HG03565 (cell line): ENCODE results near the gene STAG1.
"Not testable (repeated sequence)": the region's sequence is repeated elsewhere in the genome, so short reads cannot be mapped to it uniquely, and the experiment has no call there.

Source experiments
- ATAC-seq: cut with Tn5 transposase; IDR thresholded peaks from one replicate; pipeline ENCODE4 v1.9.1; 2021; ENCODE audit warnings: mild to moderate bottlenecking, moderate library complexity; ENCODE audit not compliant: unreplicated experiment

STAG1 gene

DNA sequence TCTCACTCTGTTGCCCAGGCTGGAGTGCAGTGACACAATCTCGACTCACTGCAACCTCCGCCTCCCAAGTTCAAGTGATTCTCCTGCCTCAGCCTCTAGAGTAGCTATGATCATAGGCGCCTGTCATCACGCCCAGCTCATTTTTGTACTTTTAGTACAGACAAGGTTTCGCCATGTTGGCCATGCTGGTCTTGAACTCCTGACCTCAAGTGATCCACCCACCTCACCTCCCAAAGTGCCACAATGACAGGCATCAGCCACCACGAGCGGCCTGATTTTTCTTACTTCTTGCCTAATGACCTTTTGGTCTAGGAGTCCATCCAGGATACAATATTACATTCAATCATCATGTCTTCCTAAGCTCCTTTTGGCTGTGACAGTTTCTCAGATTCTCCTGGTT, 146.0 kb downstream of the STAG1 start:
- ATAC-seq: not testable (repeated sequence)

DNA sequence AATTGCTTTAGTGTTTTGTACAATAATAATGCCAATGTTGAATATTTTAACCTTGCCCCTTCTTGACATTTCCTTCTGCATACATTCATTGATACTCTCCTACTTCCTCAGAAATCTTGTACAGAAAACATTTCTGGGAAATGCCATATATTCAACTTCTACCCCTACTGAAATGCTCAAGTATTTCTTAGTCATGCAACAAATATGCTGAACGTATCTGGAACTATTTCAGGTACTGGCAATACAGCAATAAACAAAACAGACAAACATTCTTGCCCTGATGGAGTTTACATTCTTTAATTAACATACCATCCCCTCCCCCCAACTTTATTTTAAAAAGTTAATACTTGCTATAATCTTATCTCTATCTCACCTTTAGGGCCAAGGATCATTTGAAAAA, 147.2 kb downstream of the STAG1 start:
- ATAC-seq: no peak

DNA sequence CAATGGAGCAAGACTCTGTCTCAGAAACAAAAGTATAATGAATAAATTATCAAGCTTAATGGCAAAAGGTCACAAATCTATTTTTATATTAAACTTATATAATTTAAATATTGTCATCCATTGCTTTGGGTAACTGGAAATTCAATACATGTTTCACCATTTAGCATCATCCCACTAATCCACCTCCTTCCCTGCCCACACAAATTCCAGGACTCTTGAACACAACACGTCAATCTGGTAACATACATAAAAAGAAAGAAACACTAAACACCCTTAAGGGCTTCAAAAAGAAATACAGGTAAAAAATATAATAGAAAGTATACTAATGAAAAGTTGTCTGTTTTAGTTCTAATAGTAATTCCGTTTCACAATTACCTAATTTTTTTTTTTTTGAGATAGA, 149.4 kb downstream of the STAG1 start:
- ATAC-seq: no peak

DNA sequence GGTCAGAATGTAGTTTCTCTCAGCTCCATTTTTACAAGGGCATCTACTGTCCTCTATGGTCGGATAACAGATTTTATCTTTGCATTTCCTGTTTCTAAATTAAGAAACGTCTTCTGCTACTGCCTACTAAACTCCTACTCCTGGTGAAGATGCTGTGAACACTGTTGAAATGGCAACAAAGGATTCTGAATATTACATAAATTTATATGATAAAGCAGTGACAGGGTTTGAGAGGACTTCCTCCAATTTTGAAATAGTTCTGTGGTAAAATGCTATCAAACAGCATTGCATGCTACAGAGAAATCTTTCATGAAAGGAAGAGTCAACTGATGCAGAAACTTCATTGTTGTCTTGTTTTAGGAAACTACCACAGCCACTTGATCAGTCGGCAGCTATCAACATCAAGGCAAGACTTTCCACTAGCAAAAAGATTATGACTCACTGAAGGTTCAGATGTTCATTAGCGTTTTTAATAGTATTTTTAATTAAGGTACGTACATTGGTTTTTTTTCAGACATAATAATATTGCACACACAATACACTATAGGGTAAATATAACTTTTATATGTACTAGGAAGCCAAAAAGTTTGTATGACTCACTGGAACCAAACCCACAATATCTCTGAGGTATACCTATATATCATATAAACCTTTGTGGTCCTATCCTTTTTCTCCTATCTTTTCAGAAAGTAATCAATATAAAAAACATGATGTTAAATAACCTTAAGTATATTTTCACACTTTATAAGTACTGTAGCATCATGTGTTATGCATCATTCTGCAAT, 156.1 kb downstream of the STAG1 start:
- no peak for ATAC-seq

DNA sequence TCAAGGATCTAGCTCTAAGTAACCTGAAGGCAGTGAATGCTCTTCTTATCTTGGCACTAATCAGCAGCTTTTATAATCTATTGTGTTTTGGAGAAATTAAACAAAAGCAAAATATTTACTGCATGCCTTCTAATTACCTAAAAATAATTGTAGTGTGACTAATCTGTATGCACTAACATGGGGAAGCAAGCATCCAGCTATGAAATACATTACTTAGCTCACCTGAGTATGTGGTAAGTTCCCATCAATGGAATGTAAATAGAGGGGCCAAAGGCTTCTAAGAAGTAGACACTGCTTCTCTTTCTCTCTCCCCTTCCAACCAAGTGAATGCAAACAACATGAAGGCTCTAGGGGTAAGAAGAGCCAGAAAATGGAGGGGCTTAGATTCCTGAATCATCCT, 165.6 kb downstream of the STAG1 start:
- ATAC-seq: no peak

DNA sequence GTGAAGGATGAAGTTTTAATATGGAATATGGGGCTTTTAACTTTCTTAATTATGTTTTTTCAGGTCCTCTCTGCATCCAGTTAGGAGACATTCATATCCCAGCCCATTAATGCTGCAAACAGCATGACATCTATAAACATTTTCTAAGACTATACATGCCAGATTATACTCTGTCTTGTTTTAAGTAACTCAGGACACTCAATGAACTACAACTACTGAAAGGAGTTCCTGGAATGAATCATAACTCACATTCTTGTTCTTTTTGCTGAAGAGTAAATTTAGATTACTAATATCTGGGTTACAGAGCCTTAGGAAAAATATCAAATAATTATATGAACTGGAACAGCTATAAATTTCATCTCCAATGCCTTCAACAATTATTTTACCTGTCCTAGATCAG, 167.4 kb downstream of the STAG1 start:
- no peak for ATAC-seq

DNA sequence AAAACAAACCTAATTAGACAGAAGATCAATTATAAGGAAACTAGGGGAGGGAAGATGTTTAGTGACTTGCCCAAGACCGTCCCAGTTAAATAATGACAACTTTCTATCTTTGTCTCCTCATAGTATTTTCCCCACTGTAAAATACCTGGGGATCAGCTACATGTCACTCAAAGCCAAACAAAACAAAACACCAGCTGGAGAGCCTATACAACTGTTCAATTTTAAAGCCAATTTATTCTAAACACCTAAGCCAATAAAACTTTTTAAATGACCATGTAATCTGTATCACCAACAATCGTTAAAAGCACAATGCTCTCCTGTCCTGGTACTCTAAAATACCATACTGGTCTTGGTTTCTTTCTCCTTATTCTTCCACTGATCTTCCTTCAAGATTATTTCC, 168.4 kb downstream of the STAG1 start:
- ATAC-seq: no peak

DNA sequence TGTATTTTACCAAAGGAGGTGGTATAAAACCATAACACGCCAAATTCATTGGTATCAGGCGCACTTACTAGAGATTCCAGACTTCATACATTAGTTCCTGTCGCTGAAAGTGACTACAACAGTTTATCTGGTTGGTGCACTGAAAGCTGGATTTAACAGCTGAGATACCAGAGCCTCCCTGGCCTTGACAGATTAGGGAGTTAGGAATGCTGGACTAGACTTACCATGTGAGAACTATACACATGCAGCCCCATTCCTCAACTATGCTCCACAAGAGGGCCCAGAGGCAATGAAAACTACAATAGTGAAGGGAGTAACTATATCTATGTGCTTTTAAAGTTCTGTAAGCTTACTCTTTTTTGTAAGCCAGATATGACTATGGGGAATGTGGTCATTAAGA, 174.4 kb downstream of the STAG1 start:
- no peak for ATAC-seq

DNA sequence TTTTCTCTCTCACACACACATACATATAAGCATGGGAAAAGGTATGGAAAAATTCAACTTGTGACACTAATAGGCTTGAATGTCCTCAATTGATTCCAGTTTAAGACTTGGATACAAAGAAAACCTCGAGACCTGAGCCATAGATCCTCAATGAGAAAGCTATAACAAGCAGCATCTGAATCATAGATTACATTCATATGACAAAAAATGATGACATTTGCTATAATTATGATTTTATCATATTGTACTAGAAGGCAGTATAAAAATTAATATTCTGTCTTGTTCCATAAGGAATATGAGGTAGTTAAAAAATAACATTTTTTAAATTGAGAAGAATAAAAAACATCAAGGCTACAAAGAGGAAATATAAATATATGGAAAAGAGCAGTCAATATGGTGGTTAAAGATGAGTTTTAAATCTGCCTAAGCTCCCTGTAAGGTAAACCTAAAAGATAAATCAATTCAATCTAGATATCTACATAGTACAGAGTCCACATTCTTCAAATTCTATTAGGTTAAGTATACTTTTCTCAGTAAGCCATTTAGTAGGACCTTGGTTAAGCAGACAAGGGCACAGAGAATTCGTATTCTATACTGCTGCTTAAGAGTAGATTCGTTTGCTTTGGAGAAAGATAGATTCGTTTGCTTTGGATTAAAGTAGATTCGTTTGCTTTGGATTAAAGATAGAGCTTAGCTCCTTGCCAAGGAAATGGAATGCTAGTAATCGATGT, 175.7 kb downstream of the STAG1 start:
- ATAC-seq: no peak

DNA sequence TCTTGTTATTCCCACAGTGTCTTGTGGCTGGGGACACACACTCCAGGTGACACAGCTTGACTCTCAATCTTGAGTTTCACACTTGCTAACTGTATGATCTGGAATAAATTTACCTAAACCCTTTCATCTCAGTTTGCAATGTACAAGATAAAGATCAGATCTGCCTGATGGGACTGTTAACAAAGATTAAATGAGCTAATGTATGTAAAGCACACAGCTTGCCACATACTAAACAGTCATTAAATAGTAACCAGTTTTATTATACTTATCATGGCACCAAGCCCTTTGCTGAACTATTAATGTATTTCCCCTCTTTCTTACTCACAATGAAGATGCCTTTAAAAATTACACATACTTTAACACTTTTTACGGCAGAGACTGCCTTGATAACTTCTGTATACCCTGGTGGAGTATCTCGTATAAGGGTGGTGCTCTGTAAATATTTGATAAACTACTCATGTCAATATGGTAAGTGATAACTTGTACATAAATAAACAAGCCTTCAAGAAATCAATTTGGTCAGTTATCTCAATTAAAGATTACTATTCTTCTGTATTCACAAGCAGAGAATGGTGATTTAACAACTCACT, 184.5 kb downstream of the STAG1 start:
- no peak for ATAC-seq

DNA sequence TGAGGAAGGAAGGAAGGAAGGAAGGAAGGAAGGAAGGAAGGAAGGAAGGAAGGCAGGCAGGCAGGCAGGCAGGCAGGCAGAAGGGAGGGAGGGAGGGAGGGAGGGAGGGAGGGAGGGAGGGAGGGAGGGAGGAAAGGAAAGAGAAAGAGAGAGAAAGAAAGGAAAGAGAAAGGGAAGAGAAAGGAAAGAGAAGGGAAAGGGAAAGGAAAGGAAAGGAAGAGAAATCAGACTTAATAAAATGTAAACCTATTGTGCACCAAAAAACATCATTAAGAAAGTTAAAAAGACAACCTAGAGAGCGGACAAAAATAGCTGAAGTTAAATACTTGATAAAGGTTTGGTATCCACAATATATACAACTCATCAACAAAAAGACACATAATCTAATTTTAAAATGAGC, 187.2 kb downstream of the STAG1 start:
- ATAC-seq: not testable (repeated sequence)

DNA sequence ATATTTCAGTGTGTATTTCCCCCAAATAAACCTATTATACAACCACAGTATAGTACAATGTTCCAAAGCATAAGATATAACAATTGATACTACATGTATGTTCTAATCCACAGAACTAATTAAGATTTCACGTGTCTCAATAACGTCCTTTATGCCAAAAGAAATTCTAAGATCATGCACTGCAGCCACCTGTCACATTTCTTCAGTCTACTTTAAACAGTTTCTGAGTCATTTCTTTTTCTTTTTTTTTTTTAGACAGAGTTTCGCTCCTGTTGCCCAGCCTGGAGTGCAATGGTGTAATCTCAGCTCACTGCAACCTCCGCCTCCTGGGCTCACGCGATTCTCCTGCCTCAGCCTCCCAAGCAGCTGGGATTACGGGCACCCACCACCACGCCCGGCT, 190.2 kb downstream of the STAG1 start:
- no peak for ATAC-seq

DNA sequence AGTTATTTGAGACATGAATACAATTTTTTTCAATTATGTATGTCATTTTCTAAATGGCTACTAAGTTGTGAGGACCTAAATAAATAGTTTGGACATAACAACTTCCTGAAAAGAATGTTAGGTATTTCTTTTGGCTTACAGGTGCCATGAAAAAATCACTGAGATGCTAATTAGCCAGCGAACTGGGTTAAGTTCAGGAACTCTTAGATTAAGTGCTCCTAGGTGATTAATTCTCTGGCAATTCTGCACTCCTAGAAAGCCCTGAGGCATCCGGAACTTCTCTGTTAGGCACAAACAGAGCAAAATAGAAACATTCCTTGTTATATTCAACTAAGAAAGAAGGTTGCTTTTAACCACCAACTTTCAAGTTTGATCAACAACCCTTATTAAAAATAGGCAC, 192.3 kb downstream of the STAG1 start:
- no peak for ATAC-seq

DNA sequence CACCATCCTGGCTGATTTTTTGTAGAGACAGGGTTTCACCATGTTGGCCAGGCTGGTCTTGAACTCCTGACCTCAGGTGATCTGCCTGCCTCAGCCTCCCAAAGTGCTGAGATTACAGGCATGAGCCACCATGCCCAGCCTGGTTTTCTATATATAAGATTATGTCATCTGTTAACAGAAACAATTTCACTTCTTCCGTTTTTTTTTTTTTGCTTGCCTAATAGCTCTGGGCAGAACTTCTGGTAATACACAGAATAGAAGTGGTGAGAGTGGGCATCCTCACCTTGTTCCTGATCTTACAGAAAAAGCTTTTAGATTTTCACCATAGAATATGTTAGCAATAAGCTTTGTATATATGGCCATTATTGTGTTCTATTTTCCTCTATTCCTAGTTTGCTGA, 202.7 kb downstream of the STAG1 start:
- not testable (repeated sequence) for ATAC-seq

DNA sequence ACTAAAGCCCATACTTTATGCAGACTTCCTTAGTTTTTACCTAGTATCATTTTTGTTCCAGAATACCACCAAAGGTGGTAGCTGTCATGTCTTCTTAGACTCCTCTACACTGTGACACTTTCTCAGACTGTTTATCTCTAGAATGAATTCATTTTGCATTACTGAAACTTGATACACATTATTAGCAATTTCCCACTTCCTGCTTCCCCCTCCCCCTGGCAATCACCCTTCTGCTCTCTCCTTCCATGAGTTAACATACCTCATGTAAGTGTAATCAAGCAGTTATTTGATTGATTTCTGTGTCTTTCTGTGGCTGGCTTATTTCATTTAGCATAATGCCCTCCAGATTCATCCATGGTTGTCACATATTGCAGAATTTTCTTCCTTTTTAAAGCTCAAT, 204.9 kb downstream of the STAG1 start:
- no peak for ATAC-seq

DNA sequence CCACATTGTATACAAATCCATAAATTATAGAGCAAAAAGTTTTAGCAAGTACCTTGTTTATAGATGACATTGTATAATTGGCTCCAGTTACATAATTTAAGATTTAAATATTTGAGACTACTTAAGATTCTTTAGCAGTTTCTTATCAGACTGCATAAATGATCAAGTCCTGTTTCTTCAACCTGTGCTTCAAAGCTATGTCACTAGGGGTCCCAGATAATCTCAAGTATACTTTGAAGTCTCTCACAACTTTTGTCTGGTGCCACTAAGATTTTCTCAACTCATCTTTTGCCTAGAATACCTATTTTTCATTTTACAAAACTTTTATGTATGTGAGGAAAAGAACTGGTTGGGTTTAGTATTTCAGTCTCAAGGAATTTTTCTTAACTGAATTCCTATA, 205.5 kb downstream of the STAG1 start:
- ATAC-seq: no peak

DNA sequence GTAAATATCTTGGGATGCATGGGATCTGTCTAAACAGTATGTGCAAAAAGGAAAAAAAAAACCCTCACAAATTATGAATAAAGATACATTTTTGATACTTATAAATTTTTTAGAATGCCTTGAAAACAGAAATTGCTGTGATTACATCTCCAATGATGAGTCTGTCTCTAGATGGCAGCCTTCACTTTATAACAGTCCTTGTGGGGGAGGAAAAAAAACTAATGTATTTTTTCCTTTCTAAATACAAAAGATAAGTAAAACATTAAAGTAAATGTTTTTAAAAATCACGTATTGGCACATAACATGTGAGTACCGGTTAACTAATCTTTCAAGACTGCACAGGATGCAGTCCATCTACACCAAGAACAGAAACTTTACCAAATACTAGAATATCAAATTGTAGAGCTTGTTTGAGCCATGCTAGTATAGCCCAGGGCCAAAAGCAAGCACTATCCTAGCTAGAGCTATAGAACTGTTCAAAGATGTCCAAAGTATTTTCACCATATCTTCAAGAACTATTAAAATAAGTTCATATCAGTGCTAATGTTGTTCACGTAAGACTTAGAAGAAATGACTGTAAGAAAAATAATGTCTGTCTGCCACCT, 206.4 kb downstream of the STAG1 start:
- ATAC-seq: no peak

DNA sequence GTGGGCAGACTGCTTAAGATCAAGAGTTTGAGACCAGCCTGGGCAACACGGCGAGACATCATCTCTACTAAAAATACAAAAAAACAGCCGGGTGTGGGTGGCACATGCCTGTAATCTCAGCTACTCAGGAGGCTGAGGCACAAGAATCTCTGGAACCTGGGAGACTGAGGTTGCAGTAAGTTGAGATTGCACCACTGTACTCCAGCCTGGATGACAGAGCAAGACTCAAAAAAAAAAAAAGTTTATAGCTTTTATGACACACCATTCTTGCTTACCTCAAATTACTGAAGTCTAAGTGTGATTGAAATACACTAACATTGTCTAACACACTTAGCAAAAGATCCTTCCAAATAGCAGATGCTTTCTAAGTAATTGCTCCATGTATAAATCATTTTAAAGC, 207.6 kb downstream of the STAG1 start:
- no peak for ATAC-seq

DNA sequence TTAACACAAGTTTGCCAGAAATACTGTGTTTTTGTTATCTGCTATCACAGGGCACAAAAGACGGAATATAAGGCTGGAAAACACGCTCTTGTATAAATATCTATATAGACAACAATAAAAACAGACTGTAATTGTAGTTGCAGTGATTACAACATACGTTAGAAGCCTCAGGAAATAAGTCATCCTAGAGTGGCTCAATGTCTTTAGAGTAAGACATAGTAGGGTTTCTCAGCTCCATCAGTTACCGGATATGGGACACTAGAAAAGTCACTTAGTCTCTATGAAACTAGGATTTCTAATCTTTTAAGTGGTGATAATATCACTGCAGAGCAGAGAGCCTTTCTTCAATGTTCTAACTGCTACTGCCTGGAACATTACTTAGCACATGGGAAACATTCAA, 208.8 kb downstream of the STAG1 start:
- no peak for ATAC-seq

DNA sequence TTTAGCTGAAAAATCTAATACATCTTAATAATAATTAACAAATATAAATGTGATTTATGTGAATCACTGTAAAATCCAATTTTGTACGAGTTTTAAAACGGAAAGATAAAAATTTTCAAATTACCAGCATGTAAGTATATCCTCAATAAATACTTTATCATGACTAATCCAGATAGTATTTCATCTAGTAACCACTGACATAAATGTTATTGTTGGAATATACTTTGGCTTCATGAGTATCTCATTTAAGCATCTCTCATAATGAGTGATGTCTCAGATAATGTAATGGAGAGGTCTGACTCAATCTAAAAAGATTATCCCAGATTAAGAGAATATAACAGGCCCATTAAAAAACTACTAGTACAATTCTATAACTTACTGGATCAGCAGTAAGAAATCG, 216.3 kb downstream of the STAG1 start:
- no peak for ATAC-seq

DNA sequence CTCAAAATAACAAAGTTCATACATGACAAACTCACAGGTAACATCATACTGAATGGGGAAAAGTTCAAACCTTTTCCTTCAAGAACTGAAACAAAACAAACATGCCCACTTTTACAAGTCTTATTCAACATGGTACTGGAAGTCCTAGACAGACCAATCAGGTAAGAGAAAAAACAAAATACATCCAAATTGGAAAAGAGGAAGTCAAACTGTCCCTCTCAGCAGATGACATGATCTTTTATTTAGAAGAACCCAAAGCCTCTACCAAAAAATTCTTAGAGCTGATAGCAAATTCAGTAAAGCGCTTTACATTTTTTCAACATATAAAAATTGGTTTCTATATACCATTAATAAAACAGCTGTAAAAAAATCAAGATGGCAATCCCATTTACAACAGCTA, 219.4 kb downstream of the STAG1 start:
- no peak for ATAC-seq

DNA sequence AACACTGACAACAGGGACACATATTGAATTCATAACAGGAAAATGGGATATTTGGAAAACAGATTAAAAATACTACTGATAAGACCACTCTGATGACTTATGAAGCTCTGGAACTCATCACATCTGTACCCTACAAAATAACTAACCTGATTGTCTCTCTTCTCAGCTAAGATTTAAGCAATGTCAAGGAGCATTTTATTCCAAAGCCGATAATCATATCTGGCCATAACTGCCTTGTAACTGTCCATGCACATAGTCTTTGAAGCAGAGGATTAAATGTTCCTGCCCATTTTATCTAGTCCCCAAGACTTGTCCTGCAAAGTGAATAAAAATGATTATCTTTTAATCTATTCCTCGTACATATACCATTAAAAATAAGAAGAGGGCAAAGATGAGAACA, 234.1 kb downstream of the STAG1 start:
- ATAC-seq: no peak
